HEK293 (cell line): Measurements from ENCODE around the gene LTO1.

Experiments
- CTCF ChIP-seq: fragments of 450-650 bp; formaldehyde crosslinking; IDR thresholded peaks from 2 replicates; pipeline ENCODE4 v1.5.1; 2016; ENCODE audit warnings: missing biosample characterization, missing genetic modification characterization
- ELK4 ChIP-seq: IDR thresholded peaks from 2 replicates; pipeline ENCODE4 v1.6.1; 2011; ENCODE audit warnings: mild to moderate bottlenecking, low read depth, low read length, borderline replicate concordance
- GLI4 ChIP-seq: fragments of 450-650 bp; formaldehyde crosslinking; IDR thresholded peaks from 2 replicates; pipeline ENCODE4 v1.5.1; 2016; ENCODE audit warnings: missing biosample characterization, missing genetic modification characterization
- KLF8 ChIP-seq: fragments of 450-650 bp; formaldehyde crosslinking; IDR thresholded peaks from 2 replicates; pipeline ENCODE4 v1.5.1; 2016; ENCODE audit warnings: missing biosample characterization, missing genetic modification characterization
- MEIS1 ChIP-seq: sonication (generic); formaldehyde crosslinking; IDR thresholded peaks from 2 replicates; pipeline ENCODE4 v1.8.1; 2022; ENCODE audit warnings: missing genetic modification reagents, mild to moderate bottlenecking, borderline replicate concordance
- PBX3 ChIP-seq: sonication (generic); formaldehyde crosslinking; IDR thresholded peaks from 2 replicates; pipeline ENCODE4 v1.8.1; 2022; ENCODE audit warnings: mild to moderate bottlenecking, moderate library complexity, missing genetic modification reagents
- TCF7L2 ChIP-seq: IDR thresholded peaks from 2 replicates; pipeline ENCODE4 v1.6.1; 2011; ENCODE audit warnings: low read depth, mild to moderate bottlenecking, inconsistent platforms, low read length, moderate library complexity, borderline replicate concordance
- YY1 ChIP-seq: fragments of 450-650 bp; formaldehyde crosslinking; IDR thresholded peaks from 2 replicates; pipeline ENCODE4 v1.5.1; 2018; ENCODE audit warnings: missing biosample characterization, missing genetic modification characterization
- ZNF114 ChIP-seq: fragments of 450-650 bp; formaldehyde crosslinking; IDR thresholded peaks from 2 replicates; pipeline ENCODE4 v1.5.0; 2017; ENCODE audit warnings: missing biosample characterization, missing genetic modification characterization
- ZNF174 ChIP-seq: fragments of 450-650 bp; formaldehyde crosslinking; IDR thresholded peaks from 2 replicates; pipeline ENCODE4 v1.5.0; 2017; ENCODE audit warnings: missing biosample characterization, mild to moderate bottlenecking, missing genetic modification characterization
- ZNF18 ChIP-seq: fragments of 450-650 bp; formaldehyde crosslinking; IDR thresholded peaks from 2 replicates; pipeline ENCODE4 v1.5.1; 2016; ENCODE audit warnings: missing biosample characterization, missing genetic modification characterization
- ZNF398 ChIP-seq: fragments of 450-650 bp; formaldehyde crosslinking; IDR thresholded peaks from 2 replicates; pipeline ENCODE4 v1.5.1; 2017; ENCODE audit warnings: missing biosample characterization, missing genetic modification characterization
- ZNF624 ChIP-seq: fragments of 450-650 bp; formaldehyde crosslinking; IDR thresholded peaks from 2 replicates; pipeline ENCODE4 v1.5.1; 2017; ENCODE audit warnings: missing biosample characterization, missing genetic modification characterization
- ZNF639 ChIP-seq: fragments of 450-650 bp; formaldehyde crosslinking; IDR thresholded peaks from 2 replicates; pipeline ENCODE4 v1.5.1; 2016; ENCODE audit warnings: missing biosample characterization, missing genetic modification characterization

- TF ChIP-seq ZNF624 (tag by site-specific recombination), result no peak
- no peak for TF ChIP-seq YY1 (tag by site-specific recombination)
- no peak for TF ChIP-seq MEIS1 (CRISPR knock-in tag)
- no peak for TF ChIP-seq TCF7L2
- TF ChIP-seq PBX3, result no peak
- TF ChIP-seq CTCF, result no peak
- no peak for TF ChIP-seq ZNF398 (tag by site-specific recombination)
- no peak for TF ChIP-seq KLF8 (tag by site-specific recombination)
- TF ChIP-seq ZNF174 (tag by site-specific recombination), result no peak
- no peak for TF ChIP-seq ZNF114 (tag by site-specific recombination)
- no peak for TF ChIP-seq ELK4
- TF ChIP-seq ZNF639 (tag by site-specific recombination), result no peak
- TF ChIP-seq ZNF18 (tag by site-specific recombination), result no peak
- TF ChIP-seq GLI4, result no peak
These were observed 2.6 kb upstream of the LTO1 start for GRCh38 chr11:69677749-69678148.
